Upper lobe of left lung (tissue), 4 donors: ENCODE measurements around the gene RNF40.

ENCODE experiments used
- POLR2A ChIP-seq, 4 donors: fragments of 450-650 bp; IDR thresholded peaks; one replicate each; pipeline ENCODE4 v1.5.1; 2016 to 2017; ENCODE audit warnings: antibody characterized with exemption in 4 of 4, mild to moderate bottlenecking in 2 of 4
- POLR2AphosphoS5 ChIP-seq, 2 donors: sonication (generic); formaldehyde crosslinking; IDR thresholded peaks; one replicate each; pipeline ENCODE4 v1.5.1; 2017; ENCODE audit warnings: antibody characterized with exemption in 2 of 2
- TF ChIP-seq, protein P1 (sequence below), 6 experiments: fragments of 450-650 bp in 4 of 6; fragments of 200-600 bp in 2 of 6; sonication (generic) in 2 of 6; IDR thresholded peaks; one replicate each; pipeline ENCODE4 v1.5.1; 2016 to 2019; ENCODE audit warnings: antibody characterized with exemption in 6 of 6

DNA sequence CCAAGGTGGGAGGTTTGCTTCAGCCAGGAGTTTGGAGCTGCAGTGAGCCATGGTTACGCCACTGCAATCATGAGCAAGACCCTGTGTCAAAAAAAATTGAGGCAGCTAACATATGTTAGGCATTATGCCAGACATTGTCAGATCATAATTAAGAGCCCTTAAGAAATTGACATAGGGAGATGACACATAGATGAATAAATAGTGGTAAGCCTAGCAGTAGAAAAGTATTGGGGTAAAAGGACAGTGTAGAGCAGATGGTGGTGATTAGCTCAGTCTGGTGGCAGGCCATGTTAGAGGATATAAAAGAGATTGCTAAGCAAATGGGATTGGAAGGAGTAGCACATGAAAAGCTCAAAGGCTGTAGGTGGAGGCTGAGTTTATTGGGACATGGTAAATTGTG, 40.5 kb upstream of the RNF40 start:
- TF ChIP-seq, protein P1, sequence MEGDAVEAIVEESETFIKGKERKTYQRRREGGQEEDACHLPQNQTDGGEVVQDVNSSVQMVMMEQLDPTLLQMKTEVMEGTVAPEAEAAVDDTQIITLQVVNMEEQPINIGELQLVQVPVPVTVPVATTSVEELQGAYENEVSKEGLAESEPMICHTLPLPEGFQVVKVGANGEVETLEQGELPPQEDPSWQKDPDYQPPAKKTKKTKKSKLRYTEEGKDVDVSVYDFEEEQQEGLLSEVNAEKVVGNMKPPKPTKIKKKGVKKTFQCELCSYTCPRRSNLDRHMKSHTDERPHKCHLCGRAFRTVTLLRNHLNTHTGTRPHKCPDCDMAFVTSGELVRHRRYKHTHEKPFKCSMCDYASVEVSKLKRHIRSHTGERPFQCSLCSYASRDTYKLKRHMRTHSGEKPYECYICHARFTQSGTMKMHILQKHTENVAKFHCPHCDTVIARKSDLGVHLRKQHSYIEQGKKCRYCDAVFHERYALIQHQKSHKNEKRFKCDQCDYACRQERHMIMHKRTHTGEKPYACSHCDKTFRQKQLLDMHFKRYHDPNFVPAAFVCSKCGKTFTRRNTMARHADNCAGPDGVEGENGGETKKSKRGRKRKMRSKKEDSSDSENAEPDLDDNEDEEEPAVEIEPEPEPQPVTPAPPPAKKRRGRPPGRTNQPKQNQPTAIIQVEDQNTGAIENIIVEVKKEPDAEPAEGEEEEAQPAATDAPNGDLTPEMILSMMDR (IDR thresholded peaks at IDR 0.05), result no peak
- TF ChIP-seq POLR2A (IDR thresholded peaks at IDR 0.05) (no peak), POLR2AphosphoS5 (IDR thresholded peaks at IDR 0.05) (no peak)
